Thyroid gland (tissue), 4 donors: ENCODE data around the gene SURF4.

Experiments
- CTCF ChIP-seq, 6 experiments: fragments of 200-600 bp in 3 of 6; fragments of 450-650 bp in 3 of 6; sonication (generic) in 3 of 6; IDR thresholded peaks; one replicate each; pipeline ENCODE4 v1.5.1; 2016 to 2019; ENCODE audit warnings: antibody characterized with exemption in 6 of 6, mild to moderate bottlenecking in 2 of 6, inconsistent platforms in 1 of 6, moderate library complexity in 1 of 6
- POLR2A ChIP-seq, 2 donors: fragments of 450-650 bp; IDR thresholded peaks; one replicate each; pipeline ENCODE4 v1.6.1; 2017; ENCODE audit warnings: antibody characterized with exemption in 2 of 2, mild to moderate bottlenecking in 2 of 2, moderate library complexity in 1 of 2

GRCh38 chr9:133345596-133345995, 30.3 kb downstream of the SURF4 start:
- TF ChIP-seq CTCF (IDR thresholded peaks at IDR 0.05) (no peak), POLR2A (IDR thresholded peaks at IDR 0.05) (no peak)
